ENCODE results near the gene CDC40.

- TF ChIP-seq FOS (IDR thresholded peaks at IDR 0.05; ENCODE audit: extremely low read depth, insufficient read length): no peak
- TF ChIP-seq ZNF707 (CRISPR knock-in tag; conservative IDR thresholded peaks at IDR 0.05): no peak
- TF ChIP-seq TRIM24 (IDR thresholded peaks at IDR 0.05): no peak
- TF ChIP-seq POLR2AphosphoS2 (IDR thresholded peaks at IDR 0.05; ENCODE audit: low read length): no peak
- no peak for TF ChIP-seq REST (IDR thresholded peaks at IDR 0.05; ENCODE audit: borderline replicate concordance)
- no peak for TF ChIP-seq REST (CRISPR knock-in tag; IDR thresholded peaks at IDR 0.05; ENCODE audit: low read depth)
- TF ChIP-seq CTCF (IDR thresholded peaks at IDR 0.05 in 2 of 3, conservative IDR thresholded peaks at IDR 0.05 in 1 of 3; ENCODE audit: insufficient read depth in 2 of 3, low read depth in 1 of 3, low read length in 3 of 3): no peak
- TF ChIP-seq PCBP2 (IDR thresholded peaks at IDR 0.05; ENCODE audit: low read depth, low read length, poor library complexity, severe bottlenecking): no peak
- no peak for TF ChIP-seq ZSCAN29 (IDR thresholded peaks at IDR 0.05)
- TF ChIP-seq HMGXB4 (CRISPR knock-in tag; IDR thresholded peaks at IDR 0.05): no peak
- no peak for TF ChIP-seq SP1 (CRISPR knock-in tag; IDR thresholded peaks at IDR 0.05)
- no peak for TF ChIP-seq HOXB6 (CRISPR knock-in tag; IDR thresholded peaks at IDR 0.05; ENCODE audit: borderline replicate concordance)
- TF ChIP-seq ZC3H4 (CRISPR knock-in tag; IDR thresholded peaks at IDR 0.05; ENCODE audit: borderline replicate concordance): no peak
- TF ChIP-seq POLR2A (conservative IDR thresholded peaks at IDR 0.05): no peak
- TF ChIP-seq CBX8 (IDR thresholded peaks at IDR 0.05; ENCODE audit: borderline replicate concordance, extremely low read depth, low read depth, low read length, poor library complexity, severe bottlenecking): no peak
Measured at GRCh38 chr6:110147870-110148269, 32.4 kb upstream of the CDC40 start.
